Osteocyte (in vitro differentiated cells): Measurements from ENCODE around the gene PCK1. TPM values are rescaled to one million over a fixed set of nuclear protein-coding genes. Genes with fewer than 3 reads are reported as not detected.

Experiments
- DNase-seq: peaks from one replicate; pipeline ENCODE4 v3.0.0; 2021; ENCODE audit warnings: mixed read lengths; ENCODE audit not compliant: unreplicated experiment; ENCODE audit errors: extremely low spot score
- H3K27ac Mint-ChIP-seq: one replicate; pipeline ENCODE4 v1.8.0; 2021; ENCODE audit warnings: mild to moderate bottlenecking, mixed read lengths; ENCODE audit not compliant: unreplicated experiment
- H3K27me3 Mint-ChIP-seq: one replicate; pipeline ENCODE4 v1.8.0; 2021; ENCODE audit warnings: mixed read lengths; ENCODE audit not compliant: unreplicated experiment
- H3K36me3 Mint-ChIP-seq: one replicate; pipeline ENCODE4 v1.8.0; 2021; ENCODE audit warnings: mixed read lengths; ENCODE audit not compliant: unreplicated experiment
- H3K4me1 Mint-ChIP-seq: one replicate; pipeline ENCODE4 v1.8.0; 2021; ENCODE audit warnings: mixed read lengths; ENCODE audit not compliant: unreplicated experiment
- H3K4me3 Mint-ChIP-seq: one replicate; pipeline ENCODE4 v1.8.0; 2021; ENCODE audit warnings: mild to moderate bottlenecking, moderate library complexity, mixed read lengths; ENCODE audit not compliant: unreplicated experiment
- H3K9me3 Mint-ChIP-seq: one replicate; pipeline ENCODE4 v1.8.0; 2021; ENCODE audit warnings: mixed read lengths; ENCODE audit not compliant: unreplicated experiment
- CTCF ChIP-seq: fragments of 200-600 bp; sonication (generic); IDR thresholded peaks from 2 replicates; pipeline ENCODE4 v1.5.0; 2021; ENCODE audit warnings: antibody characterized with exemption, mild to moderate bottlenecking, moderate library complexity
- total RNA-seq: library from RNA; stranded (reverse); gene quantifications from 2 replicates; pipeline ENCODE4 v1.2.1, GENCODE V29; 2021

Gene PCK1
- total RNA-seq, 1 donor from 2014 or later: not detected

- DNase-seq: no peak
- Mint-ChIP-seq H3K27me3 (peaks cover 3% of the 10 kb centered on the region), H3K36me3 (no peaks in the 10 kb centered on the region), H3K9me3 (no peaks in the 10 kb centered on the region), H3K4me3 (no peak overlapping the region), H3K4me1 (peaks cover 6% of the 10 kb centered on the region), H3K27ac (no peak overlapping the region)
- no peak for TF ChIP-seq CTCF
Measured at GRCh38 chr20:57589728-57590484, 29.0 kb downstream of the PCK1 start.

GRCh38 chr20:57590485-57591288 lies 29.8 kb downstream of the PCK1 start:
- Mint-ChIP-seq H3K9me3 (no peaks in the 10 kb centered on the region), H3K36me3 (no peaks in the 10 kb centered on the region), H3K4me3 (no peak overlapping the region), H3K27me3 (peaks cover 3% of the 10 kb centered on the region), H3K4me1 (peaks cover 6% of the 10 kb centered on the region), H3K27ac (no peak overlapping the region)
- TF ChIP-seq CTCF: no peak
- DNase-seq: no peak

- H3K27ac Mint-ChIP-seq: no peak overlapping the region
- H3K9me3 Mint-ChIP-seq: no peaks in the 10 kb centered on the region
- no peak overlapping the region for H3K4me3 Mint-ChIP-seq
- H3K27me3 Mint-ChIP-seq: peaks cover 3% of the 10 kb centered on the region
- DNase-seq: no peak
- TF ChIP-seq CTCF: no peak
- peaks cover 7% of the 10 kb centered on the region for H3K4me1 Mint-ChIP-seq
- no peaks in the 10 kb centered on the region for H3K36me3 Mint-ChIP-seq
Measured at GRCh38 chr20:57591289-57592229, 30.6 kb downstream of the PCK1 start.

GRCh38 chr20:57592263-57593092 lies 31.6 kb downstream of the PCK1 start:
- Mint-ChIP-seq H3K9me3 (no peaks in the 10 kb centered on the region), H3K27me3 (no peaks in the 10 kb centered on the region), H3K36me3 (no peaks in the 10 kb centered on the region), H3K27ac (no peak overlapping the region), H3K4me3 (no peak overlapping the region), H3K4me1 (peaks cover 10% of the 10 kb centered on the region)
- DNase-seq: no peak
- TF ChIP-seq CTCF: no peak
